ENCODE data around the gene OLAH.

Gene OLAH

GRCh38 chr10:15049533-15049932 is 5.8 kb downstream of the OLAH start:
- no peak for TF ChIP-seq ZNF274 (IDR thresholded peaks at IDR 0.05; ENCODE audit: low read depth, low read length)

DNA sequence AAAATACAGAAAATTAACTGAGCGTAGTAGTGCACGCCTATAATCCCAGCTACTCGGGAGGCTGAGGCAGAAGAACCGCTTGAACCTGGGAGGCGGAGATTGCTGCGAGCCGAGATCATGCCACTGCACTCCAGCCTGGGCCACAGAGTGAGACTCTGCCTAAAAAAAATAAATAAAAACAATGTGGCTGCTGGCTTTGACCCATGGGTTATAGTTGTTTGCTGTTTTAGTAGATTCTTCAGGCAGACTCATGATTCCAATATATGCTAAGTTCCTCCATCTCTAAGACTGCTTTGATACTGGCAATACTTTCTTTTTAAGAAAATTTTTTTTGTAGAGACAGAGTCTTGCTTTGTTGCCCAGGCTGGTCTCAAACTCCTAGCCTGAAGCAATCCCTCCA is 8.4 kb downstream of the OLAH start:
- TF ChIP-seq ZNF274 (IDR thresholded peaks at IDR 0.05; ENCODE audit: low read depth, low read length), result no peak
- no peak overlapping the region for H3K4me3 ChIP-seq (ENCODE audit: low read length)

More at GRCh38 chr10:15049533-15049932, 5.8 kb downstream of the OLAH start:
- H3K4me3 ChIP-seq (ENCODE audit: low read length), result no peak overlapping the region

DNA sequence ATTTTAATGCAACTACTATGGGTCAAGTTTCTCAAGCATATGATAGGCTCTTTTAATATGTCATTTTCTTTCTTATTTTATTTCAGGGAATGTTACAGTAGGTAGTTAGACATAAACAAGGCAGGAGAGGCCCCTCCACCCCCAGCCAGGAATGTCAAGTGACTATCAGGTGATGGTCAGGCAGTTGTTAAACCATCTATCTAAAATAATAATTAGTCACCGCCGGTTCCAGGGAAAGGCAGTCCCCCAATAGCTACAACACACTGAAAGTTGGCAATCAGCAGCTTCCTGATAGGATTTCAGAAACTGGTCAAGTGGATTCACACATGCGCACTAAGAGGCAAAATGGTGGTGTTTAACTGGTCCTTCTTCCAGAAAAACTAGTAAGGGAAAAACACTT is 9.3 kb downstream of the OLAH start:
- no peak overlapping the region for H3K4me3 ChIP-seq (ENCODE audit: low read length)
- no peak for TF ChIP-seq ZNF274 (IDR thresholded peaks at IDR 0.05; ENCODE audit: low read depth, low read length)

GRCh38 chr10:15058689-15059088 is 14.9 kb downstream of the OLAH start:
- no peak for TF ChIP-seq ZNF274 (IDR thresholded peaks at IDR 0.05; ENCODE audit: low read depth, low read length)
- no peak overlapping the region for H3K4me3 ChIP-seq (ENCODE audit: low read length)

- no peak for TF ChIP-seq ZNF274 (IDR thresholded peaks at IDR 0.05; ENCODE audit: low read depth, low read length)
- H3K4me3 ChIP-seq (ENCODE audit: low read length), result no peak overlapping the region
Observed at GRCh38 chr10:15059914-15060313, 16.2 kb downstream of the OLAH start.

GRCh38 chr10:15060638-15061037 is 16.9 kb downstream of the OLAH start:
- TF ChIP-seq ZNF274 (IDR thresholded peaks at IDR 0.05; ENCODE audit: low read depth, low read length), result no peak
- no peak overlapping the region for H3K4me3 ChIP-seq (ENCODE audit: low read length)

- H3K4me3 ChIP-seq (ENCODE audit: low read length), result no peak overlapping the region
- TF ChIP-seq ZNF274 (IDR thresholded peaks at IDR 0.05; ENCODE audit: low read depth, low read length), result no peak
Observed at GRCh38 chr10:15067154-15067553, 23.4 kb downstream of the OLAH start.

DNA sequence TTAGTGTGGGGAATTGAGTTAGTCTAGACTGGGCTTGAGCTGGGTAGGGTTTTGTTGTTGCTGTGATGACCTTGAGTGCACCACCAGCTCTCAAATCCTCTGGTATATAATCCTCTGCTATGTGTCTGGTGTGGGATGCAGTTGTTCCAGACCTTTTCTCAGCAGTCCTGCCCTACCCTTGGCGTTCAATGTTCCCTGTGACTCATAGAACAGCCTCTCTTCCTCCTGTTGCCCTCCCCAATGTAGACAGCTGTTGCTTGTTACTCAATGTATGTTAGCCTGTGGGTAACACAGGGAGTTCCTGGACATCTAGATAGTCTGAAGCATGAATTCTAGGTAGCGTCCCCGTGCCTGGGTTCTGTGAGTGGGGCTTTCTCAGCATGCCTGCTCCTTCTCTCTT is 25.1 kb downstream of the OLAH start:
- H3K4me3 ChIP-seq (ENCODE audit: low read length), result no peak overlapping the region
- no peak for TF ChIP-seq ZNF274 (IDR thresholded peaks at IDR 0.05; ENCODE audit: low read depth, low read length)

DNA sequence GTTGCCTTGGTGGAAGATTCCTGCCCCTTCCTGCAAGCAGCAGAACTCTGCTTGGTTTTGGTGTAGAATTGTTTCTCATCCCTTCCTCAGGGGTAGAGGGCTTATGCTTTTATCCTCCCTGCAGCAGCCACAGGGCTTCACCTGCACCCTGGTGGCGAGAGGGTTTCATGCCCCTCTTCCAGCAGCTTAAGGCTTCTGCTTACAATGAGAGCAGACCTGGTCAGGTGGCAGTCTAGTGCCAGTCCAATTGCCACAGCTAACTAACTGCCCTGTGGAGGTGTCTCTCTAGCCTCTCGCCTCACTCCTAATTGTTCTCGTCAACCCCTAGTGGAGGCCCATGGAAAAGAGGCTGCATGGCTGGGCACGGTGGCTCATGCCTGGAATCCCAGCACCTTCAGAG is 25.5 kb downstream of the OLAH start:
- no peak overlapping the region for H3K4me3 ChIP-seq (ENCODE audit: low read length)
- no peak for TF ChIP-seq ZNF274 (IDR thresholded peaks at IDR 0.05; ENCODE audit: low read depth, low read length)

DNA sequence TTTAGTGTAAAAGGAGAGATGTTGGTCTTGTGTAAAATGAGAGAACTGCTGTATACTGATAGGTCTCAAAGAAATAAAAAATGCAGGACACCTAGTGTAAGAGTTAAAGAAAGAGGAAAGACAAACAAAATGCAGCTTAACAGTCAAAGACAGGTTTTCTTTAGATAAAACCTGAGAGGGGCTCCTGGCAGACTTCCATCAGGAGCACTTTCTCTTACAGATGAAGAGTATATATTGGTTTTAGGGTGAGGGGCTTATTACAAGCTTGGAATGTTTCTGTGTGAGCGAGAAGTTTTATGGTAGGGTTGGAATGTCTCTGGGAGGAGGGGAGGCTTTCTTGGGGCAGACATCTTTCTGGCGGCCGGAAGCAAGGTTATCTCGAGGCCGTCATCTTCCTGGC is 28.6 kb downstream of the OLAH start:
- H3K4me3 ChIP-seq (ENCODE audit: low read length), result no peak overlapping the region
- TF ChIP-seq ZNF274 (IDR thresholded peaks at IDR 0.05; ENCODE audit: low read depth, low read length), result no peak

GRCh38 chr10:15075421-15075820 is 31.7 kb downstream of the OLAH start:
- no peak overlapping the region for H3K4me3 ChIP-seq (ENCODE audit: low read length)

GRCh38 chr10:15083674-15084501 is 40.1 kb downstream of the OLAH start:
- no peak for TF ChIP-seq ZNF274 (IDR thresholded peaks at IDR 0.05; ENCODE audit: low read depth, low read length)
- H3K4me3 ChIP-seq (ENCODE audit: low read length), result no peak overlapping the region

More at GRCh38 chr10:15075421-15075820, 31.7 kb downstream of the OLAH start:
- no peak for TF ChIP-seq ZNF274 (IDR thresholded peaks at IDR 0.05; ENCODE audit: low read depth, low read length)

GRCh38 chr10:15084502-15084922 is 40.8 kb downstream of the OLAH start:
- no peak overlapping the region for H3K4me3 ChIP-seq (ENCODE audit: low read length)
- TF ChIP-seq ZNF274 (IDR thresholded peaks at IDR 0.05; ENCODE audit: low read depth, low read length), result no peak

DNA sequence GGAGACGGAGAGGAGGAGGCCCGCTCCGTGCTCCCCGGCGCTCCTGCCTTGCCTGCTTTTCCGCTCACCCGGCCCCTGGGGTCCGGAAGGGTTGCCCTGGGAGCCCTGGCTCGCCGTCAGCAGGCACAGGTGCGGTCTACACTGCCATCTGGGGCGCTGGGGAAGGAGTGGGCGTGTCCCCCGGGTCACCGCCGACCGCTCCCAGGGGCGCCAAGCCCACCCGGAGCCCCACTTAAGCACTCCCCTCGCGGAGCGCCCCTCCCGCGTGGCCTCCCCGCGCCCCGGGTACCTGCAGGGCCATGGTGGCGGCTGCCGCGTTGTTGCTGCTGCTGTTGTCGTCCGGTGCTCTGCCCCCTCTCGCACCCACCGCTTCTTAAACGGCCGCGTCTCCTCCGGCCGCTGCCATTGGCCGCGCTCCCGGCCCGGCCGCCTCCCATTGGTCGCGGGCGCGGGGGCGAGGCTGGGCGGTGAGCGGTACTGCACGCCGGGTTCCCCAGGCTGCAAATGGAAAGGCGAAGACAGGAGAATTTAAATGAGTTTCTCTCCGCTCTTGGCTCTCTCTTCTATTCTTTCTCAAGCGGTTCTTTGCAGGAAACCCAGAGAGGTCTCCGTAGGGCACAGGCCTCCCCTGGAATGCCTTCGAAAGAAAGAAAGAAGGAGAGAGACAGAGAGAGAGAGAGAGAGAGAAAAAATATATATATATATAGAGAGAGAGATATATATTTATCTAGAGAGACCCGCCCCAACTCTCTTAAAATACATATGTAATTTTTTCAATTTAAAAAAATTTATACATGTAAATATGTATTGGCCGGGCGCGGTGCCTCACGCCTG is 44.9 kb downstream of the OLAH start, which contains the start of gene ACBD7:
Gene ACBD7 (minus strand): TSS at position 349 of the 834 bp plus-strand sequence. CDS start 48 bp downstream, at position 301.
- H3K4me3 ChIP-seq (ENCODE audit: low read length), result peak within 1 kb of the TSS; percentile 68; the same call in 1 of the 2 replicates
- TF ChIP-seq ZNF274 (IDR thresholded peaks at IDR 0.05; ENCODE audit: low read depth, low read length), result no peak

DNA sequence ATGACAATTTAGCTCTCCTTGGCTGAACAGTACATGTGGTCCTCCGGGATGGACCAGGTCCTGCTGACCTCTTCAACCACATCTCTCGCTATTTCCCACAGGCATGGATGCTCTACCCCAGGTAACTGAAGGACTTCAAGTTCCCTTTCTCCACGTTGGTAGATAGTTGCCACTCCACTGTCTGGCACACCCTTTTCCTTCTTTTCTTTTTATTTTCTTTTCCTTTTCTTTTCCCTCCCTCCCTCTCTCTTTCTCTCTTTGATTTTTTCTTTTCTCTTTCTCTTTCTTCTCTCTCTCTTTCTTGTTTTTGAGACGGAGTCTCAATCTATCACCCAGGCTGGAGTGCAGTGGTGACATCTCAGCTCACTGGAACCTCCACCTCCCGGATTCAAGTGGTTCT is 47.7 kb downstream of the OLAH start:
- TF ChIP-seq ZNF274 (IDR thresholded peaks at IDR 0.05; ENCODE audit: low read depth, low read length), result no peak
- H3K4me3 ChIP-seq (ENCODE audit: low read length), result no peak overlapping the region

Data from GM08714 (cell line).